Lower lobe of right lung (tissue), 2 donors: ENCODE results near the gene ABCC4. TPM values are rescaled to one million over a fixed set of nuclear protein-coding genes. Genes with fewer than 3 reads are reported as not detected.

Experiments
- ATAC-seq, 2 donors: fragments of 200-7000 bp; cut with Tn5 transposase; one replicate each; pipeline ENCODE4 v1.9.1; 2020 to 2022; ENCODE audit warnings: mild to moderate bottlenecking in 2 of 2, moderate library complexity in 2 of 2
- DNase-seq: peaks from one replicate; pipeline ENCODE4 v3.0.0-alpha.2; 2020
- H3K27ac ChIP-seq: fragments of 200-600 bp; one replicate; pipeline ENCODE4 v1.8.0; 2022
- H3K27me3 ChIP-seq: fragments of 200-600 bp; one replicate; pipeline ENCODE4 v1.8.0; 2022; ENCODE audit warnings: low read depth
- H3K36me3 ChIP-seq: fragments of 200-600 bp; one replicate; pipeline ENCODE4 v1.8.0; 2022; ENCODE audit warnings: mild to moderate bottlenecking
- H3K4me1 ChIP-seq: fragments of 200-600 bp; one replicate; pipeline ENCODE4 v1.8.0; 2022
- H3K4me3 ChIP-seq: fragments of 200-600 bp; one replicate; pipeline ENCODE4 v1.8.0; 2022; ENCODE audit warnings: mild to moderate bottlenecking
- H3K9me3 ChIP-seq: fragments of 200-600 bp; one replicate; pipeline ENCODE4 v1.8.0; 2022
- intact Hi-C: fragments of 100-400 bp; cut with DNase I; formaldehyde crosslinking; loops from one replicate; pipeline ENCODE4 v1.11.0; 2022
- total RNA-seq: library from RNA; stranded (reverse); fragmentation: NEBNext Ultra II Directional; extraction: Animal tissue kit (Norgen Biotek cat#: 25700); gene quantifications from one replicate; pipeline ENCODE4 v1.2.1, GENCODE V29; 2021
- TF ChIP-seq, protein P1 (sequence below): fragments of 200-600 bp; IDR thresholded peaks from one replicate; pipeline ENCODE4 v1.8.0; 2022; ENCODE audit warnings: antibody characterized with exemption, mild to moderate bottlenecking
- donor health status: DM: no; HTN: yes; CAD: no; lungs with severe emphysema.

The ABCC4 gene
- total RNA-seq, 1 donor from 2014 or later, result 32.2 TPM

GRCh38 chr13:95260031-95260525, 41.2 kb downstream of the ABCC4 start:
- Histone ChIP-seq H3K36me3 (no peaks in the 10 kb centered on the region), H3K9me3 (no peaks in the 10 kb centered on the region), H3K4me1 (no peaks in the 10 kb centered on the region), H3K27me3 (no peaks in the 10 kb centered on the region), H3K27ac (no peak overlapping the region), H3K4me3 (no peak overlapping the region)
- TF ChIP-seq, protein P1, sequence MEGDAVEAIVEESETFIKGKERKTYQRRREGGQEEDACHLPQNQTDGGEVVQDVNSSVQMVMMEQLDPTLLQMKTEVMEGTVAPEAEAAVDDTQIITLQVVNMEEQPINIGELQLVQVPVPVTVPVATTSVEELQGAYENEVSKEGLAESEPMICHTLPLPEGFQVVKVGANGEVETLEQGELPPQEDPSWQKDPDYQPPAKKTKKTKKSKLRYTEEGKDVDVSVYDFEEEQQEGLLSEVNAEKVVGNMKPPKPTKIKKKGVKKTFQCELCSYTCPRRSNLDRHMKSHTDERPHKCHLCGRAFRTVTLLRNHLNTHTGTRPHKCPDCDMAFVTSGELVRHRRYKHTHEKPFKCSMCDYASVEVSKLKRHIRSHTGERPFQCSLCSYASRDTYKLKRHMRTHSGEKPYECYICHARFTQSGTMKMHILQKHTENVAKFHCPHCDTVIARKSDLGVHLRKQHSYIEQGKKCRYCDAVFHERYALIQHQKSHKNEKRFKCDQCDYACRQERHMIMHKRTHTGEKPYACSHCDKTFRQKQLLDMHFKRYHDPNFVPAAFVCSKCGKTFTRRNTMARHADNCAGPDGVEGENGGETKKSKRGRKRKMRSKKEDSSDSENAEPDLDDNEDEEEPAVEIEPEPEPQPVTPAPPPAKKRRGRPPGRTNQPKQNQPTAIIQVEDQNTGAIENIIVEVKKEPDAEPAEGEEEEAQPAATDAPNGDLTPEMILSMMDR, result no peak
- intact Hi-C loops, result no loop called here
- ATAC-seq, result no peak
- no peak for DNase-seq

- ATAC-seq (no peak), DNase-seq (no peak)
- no peak overlapping the region for H3K27ac ChIP-seq
- no peak overlapping the region for H3K4me3 ChIP-seq
- TF ChIP-seq, protein P1, result no peak
- H3K9me3 ChIP-seq, result no peaks in the 10 kb centered on the region
- H3K4me1 ChIP-seq, result no peaks in the 10 kb centered on the region
- H3K27me3 ChIP-seq, result no peaks in the 10 kb centered on the region
- intact Hi-C loops, result no loop called here
- H3K36me3 ChIP-seq, result no peaks in the 10 kb centered on the region
Observed at GRCh38 chr13:95258619-95259194, 42.5 kb downstream of the ABCC4 start.

DNA sequence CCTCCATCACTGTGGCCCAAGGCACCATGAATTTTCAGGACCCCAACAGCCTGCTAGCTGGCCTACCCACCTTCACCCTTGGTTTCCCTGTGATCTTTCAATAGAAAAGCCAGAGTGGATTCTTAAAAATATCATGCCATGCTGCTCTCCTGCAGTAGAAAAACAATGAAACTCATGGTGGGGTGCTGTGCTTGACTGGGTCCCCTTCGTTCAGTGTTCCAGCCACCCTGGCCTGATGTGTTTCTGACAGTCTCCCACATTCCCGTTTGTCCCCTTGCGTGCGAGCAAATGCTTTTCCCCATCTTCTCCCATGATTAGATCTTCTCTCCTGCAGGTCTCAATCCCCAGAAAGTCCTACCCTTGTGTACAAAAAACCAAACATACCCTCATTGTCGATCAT, 43.2 kb downstream of the ABCC4 start:
- H3K9me3 ChIP-seq, result no peaks in the 10 kb centered on the region
- no peak for ATAC-seq
- DNase-seq, result no peak
- TF ChIP-seq, protein P1, result no peak
- no peak overlapping the region for H3K4me3 ChIP-seq
- H3K27me3 ChIP-seq, result no peaks in the 10 kb centered on the region
- intact Hi-C loops, result no loop called here
- no peak overlapping the region for H3K27ac ChIP-seq
- H3K4me1 ChIP-seq, result no peaks in the 10 kb centered on the region
- H3K36me3 ChIP-seq, result no peaks in the 10 kb centered on the region

DNA sequence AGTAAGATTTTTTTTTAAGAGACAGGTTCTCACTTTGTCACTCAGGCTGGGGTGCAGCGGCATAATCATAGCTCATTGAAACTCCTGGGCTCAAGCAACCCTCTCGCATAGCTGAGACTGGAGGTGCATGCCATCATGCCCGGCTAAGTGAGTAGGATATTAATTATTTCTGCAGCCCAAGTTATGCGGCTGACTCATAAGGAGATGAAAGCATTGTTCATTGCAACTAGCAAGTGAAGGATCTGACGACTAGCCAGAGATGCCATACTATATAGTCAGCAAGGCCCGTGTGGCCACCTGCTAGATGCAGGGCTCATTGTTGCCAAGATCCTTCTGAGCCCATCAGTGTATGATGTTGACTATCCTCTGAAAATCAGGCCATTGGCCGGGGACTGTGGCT, 45.2 kb downstream of the ABCC4 start:
- TF ChIP-seq, protein P1, result no peak
- peak; percentile 9 to 47 for ATAC-seq

GRCh38 chr13:95255072-95255732, 46.0 kb downstream of the ABCC4 start:
- intact Hi-C loops, result no loop called here
- Histone ChIP-seq H3K36me3 (no peaks in the 10 kb centered on the region), H3K9me3 (no peaks in the 10 kb centered on the region), H3K4me1 (no peaks in the 10 kb centered on the region), H3K4me3 (no peak overlapping the region), H3K27ac (no peak overlapping the region), H3K27me3 (no peaks in the 10 kb centered on the region)
- no peak for ATAC-seq
- DNase-seq, result no peak
- TF ChIP-seq, protein P1, result no peak

More for the DNA sequence above, 45.2 kb downstream of the ABCC4 start:
- H3K4me1 ChIP-seq, result no peaks in the 10 kb centered on the region
- no peak overlapping the region for H3K27ac ChIP-seq
- no peak for DNase-seq
- no peaks in the 10 kb centered on the region for H3K27me3 ChIP-seq
- intact Hi-C loops, result no loop called here
- no peaks in the 10 kb centered on the region for H3K36me3 ChIP-seq
- no peaks in the 10 kb centered on the region for H3K9me3 ChIP-seq
- no peak overlapping the region for H3K4me3 ChIP-seq
